NT2/D1 (cell line): ENCODE results near the gene OLFML2A.

Experiments used
- DNase-seq: peaks from one replicate; pipeline ENCODE4 v3.0.0-alpha.2; 2011; ENCODE audit warnings: low read depth, low spot score
- H3K27me3 ChIP-seq: 2 replicates; pipeline ENCODE4 v1.6.0; 2011; ENCODE audit warnings: mild to moderate bottlenecking; ENCODE audit not compliant: insufficient read length, insufficient read depth
- H3K36me3 ChIP-seq: 2 replicates; pipeline ENCODE4 v1.6.1; 2011; ENCODE audit warnings: mild to moderate bottlenecking, low read length, mixed read lengths; ENCODE audit not compliant: insufficient read depth, insufficient read length
- H3K4me1 ChIP-seq: 2 replicates; pipeline ENCODE4 v1.5.1; 2011; ENCODE audit not compliant: insufficient read depth, insufficient read length
- H3K4me3 ChIP-seq: 2 replicates; pipeline ENCODE4 v1.5.1; 2011; ENCODE audit warnings: low read depth; ENCODE audit not compliant: insufficient read length
- H3K9ac ChIP-seq: 2 replicates; pipeline ENCODE4 v1.6.0; 2011; ENCODE audit warnings: low read depth; ENCODE audit not compliant: insufficient read length
- H3K9me3 ChIP-seq: 2 replicates; pipeline ENCODE4 v1.5.1; 2011; ENCODE audit warnings: mild to moderate bottlenecking, low read length; ENCODE audit not compliant: insufficient read depth
- SUZ12 ChIP-seq: IDR thresholded peaks from 2 replicates; pipeline ENCODE4 v1.6.1; 2011; ENCODE audit not compliant: insufficient read length, insufficient read depth; ENCODE audit errors: extremely low read depth
- YY1 ChIP-seq: IDR thresholded peaks from 2 replicates; pipeline ENCODE4 v1.6.1; 2011; ENCODE audit not compliant: insufficient read length, insufficient read depth
- ZNF274 ChIP-seq: IDR thresholded peaks from 2 replicates; pipeline ENCODE4 v1.6.1; 2011; ENCODE audit warnings: mild to moderate bottlenecking, low read depth, low read length

OLFML2A gene

DNA sequence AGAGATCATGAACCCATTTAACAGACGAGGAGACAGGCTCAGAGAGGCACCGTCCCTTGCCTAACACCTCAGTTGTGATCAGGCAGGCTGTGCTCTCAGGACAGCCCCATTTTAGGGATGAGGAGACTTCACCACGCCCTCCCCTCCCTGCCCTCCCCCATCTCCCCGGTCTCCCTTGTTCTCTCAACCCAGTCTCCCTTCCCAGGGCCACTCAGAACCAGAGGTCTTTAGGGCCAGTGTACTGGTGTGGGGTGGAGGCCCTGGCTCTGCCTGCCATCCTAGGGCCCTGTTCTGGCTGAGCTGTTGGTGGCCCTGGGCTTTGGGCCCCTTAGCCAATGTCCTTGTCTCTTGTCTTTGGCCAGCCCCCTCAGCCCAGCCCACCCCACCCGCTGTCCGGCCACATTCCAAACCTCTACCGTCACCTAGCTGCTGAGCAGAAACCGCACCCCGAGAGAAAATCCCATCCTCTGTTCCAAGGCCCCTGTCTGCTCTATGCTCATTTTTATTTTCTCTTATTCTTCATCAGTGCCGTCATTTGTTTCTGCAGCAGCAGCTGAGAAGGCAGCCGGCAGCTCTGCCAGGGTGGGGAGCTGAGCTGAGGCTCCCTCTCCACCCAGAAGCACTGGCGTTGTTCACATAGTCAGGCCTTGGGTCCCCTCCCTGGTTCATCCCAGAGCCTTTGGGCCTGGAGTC, 33.9 kb downstream of the OLFML2A start:
- no peak overlapping the region for H3K4me3 ChIP-seq
- H3K36me3 ChIP-seq, result peaks cover 13% of the 10 kb centered on the region
- H3K4me1 ChIP-seq, result peaks cover 37% of the 10 kb centered on the region
- TF ChIP-seq ZNF274, result no peak
- TF ChIP-seq YY1, result no peak
- TF ChIP-seq SUZ12, result no peak
- H3K27me3 ChIP-seq, result no peaks in the 10 kb centered on the region
- H3K9me3 ChIP-seq, result no peaks in the 10 kb centered on the region
- peak; percentile 85 for DNase-seq
- peak overlapping the region; percentile 71 for H3K9ac ChIP-seq

DNA sequence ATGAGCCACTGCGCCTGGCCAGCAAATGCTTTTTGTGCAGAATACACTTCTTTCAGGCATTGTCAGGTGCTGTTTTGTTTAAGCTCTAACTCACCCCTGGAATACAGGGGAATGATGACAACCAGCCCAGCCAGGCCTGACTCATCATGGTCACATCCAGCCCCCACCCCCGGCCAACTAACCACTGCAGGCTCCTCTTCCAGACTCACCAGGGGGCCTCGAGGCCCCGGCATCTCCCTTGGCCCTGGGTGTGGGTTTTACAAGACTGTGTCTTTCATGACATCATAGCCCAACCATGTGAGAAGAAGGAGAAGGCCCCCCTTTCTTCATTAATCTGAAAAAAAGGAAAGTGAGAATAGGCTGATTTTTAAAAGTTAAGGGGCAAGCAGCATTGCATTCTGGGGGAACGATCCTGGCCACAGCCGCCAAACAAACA, 35.5 kb downstream of the OLFML2A start:
- no peaks in the 10 kb centered on the region for H3K27me3 ChIP-seq
- H3K36me3 ChIP-seq, result peaks cover 13% of the 10 kb centered on the region
- no peak overlapping the region for H3K4me3 ChIP-seq
- peaks cover 37% of the 10 kb centered on the region for H3K4me1 ChIP-seq
- H3K9me3 ChIP-seq, result no peaks in the 10 kb centered on the region
- peak overlapping the region; percentile 42 for H3K9ac ChIP-seq
- TF ChIP-seq YY1, result no peak
- TF ChIP-seq ZNF274, result no peak
- no peak for TF ChIP-seq SUZ12
- peak; percentile 56 for DNase-seq

DNA sequence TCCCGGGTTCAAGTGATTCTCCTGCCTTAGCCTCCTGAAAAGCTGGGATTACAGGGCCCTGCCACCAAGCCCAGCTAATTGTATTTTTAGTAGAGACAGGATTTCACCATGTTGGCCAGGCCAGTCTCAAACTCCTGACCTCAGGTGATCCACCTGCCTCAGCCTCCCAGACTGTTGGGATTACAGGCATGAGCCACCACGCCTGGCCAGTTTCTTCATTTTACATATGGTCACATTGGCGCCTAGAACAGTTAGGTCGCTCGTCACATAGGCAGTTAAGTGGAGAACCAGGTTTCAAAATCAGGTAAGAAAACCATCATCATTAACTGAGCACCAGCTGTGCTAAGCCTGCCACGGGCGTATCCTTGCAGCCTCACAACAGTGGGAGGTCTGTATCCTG, 36.1 kb downstream of the OLFML2A start:
- Histone ChIP-seq H3K4me1 (peaks cover 36% of the 10 kb centered on the region), H3K27me3 (no peaks in the 10 kb centered on the region), H3K36me3 (peaks cover 11% of the 10 kb centered on the region), H3K9me3 (no peaks in the 10 kb centered on the region), H3K9ac (no peak overlapping the region), H3K4me3 (no peak overlapping the region)
- TF ChIP-seq YY1 (no peak), SUZ12 (no peak), ZNF274 (no peak)
- DNase-seq, result no peak

DNA sequence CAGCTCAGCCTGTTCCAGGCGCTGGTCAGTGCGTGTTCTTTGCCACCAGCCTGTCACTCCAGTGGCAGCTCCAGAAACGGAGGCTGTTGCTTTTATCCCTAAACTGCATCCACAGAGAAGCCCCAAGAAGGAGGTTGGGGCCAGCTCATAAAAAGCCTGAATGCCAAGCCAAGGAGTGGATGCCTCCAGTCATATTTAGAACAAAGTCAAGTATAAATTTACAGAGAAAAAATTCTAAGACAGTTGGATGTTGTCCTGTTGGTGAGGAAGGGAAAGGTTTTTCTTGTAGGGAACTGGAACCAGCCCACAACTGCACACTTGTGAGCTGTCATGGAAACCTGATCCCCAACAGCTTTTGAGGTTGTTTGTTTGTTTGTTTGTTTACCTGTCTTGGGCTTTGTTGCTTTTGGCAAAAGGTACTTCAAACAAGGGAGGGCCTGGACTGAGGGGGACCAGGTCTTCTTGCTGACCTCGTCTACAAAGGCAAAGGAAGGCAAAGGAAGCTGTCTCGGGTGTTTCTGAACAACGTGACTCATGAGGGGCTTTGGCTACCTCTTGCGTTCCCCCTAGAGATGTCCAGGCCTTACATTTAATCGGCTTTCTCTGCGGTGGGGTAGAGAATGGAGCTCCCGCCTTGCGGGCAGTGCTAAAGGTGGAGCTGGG, 36.7 kb downstream of the OLFML2A start:
- peaks cover 34% of the 10 kb centered on the region for H3K4me1 ChIP-seq

DNA sequence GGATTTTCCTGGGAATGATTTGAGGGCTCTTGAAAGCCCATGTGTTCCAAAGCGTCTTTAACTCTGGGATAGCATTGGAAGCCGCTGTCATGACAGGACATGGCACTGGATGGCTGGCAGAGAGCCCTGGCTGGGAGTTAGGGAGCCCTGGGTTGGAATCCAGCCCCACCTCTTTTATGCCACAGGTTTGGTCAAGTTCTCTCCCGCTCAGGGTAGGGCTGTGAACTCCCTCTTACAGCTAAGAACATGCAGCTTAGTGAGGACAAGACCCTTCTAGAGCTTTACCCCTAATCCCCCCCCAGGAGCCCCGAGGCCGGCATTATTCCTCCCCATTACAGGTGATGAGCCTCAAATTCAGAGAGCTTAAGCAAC, 37.2 kb downstream of the OLFML2A start:
- TF ChIP-seq YY1 (no peak), ZNF274 (no peak), SUZ12 (no peak)
- H3K9me3 ChIP-seq, result no peaks in the 10 kb centered on the region
- peaks cover 10% of the 10 kb centered on the region for H3K36me3 ChIP-seq
- H3K27me3 ChIP-seq, result no peaks in the 10 kb centered on the region
- H3K4me1 ChIP-seq, result peaks cover 37% of the 10 kb centered on the region
- DNase-seq, result no peak
- no peak overlapping the region for H3K4me3 ChIP-seq
- no peak overlapping the region for H3K9ac ChIP-seq

More for the DNA sequence above, 36.7 kb downstream of the OLFML2A start:
- DNase-seq, result no peak
- TF ChIP-seq SUZ12 (no peak), YY1 (no peak), ZNF274 (no peak)
- no peak overlapping the region for H3K4me3 ChIP-seq
- H3K27me3 ChIP-seq, result no peaks in the 10 kb centered on the region
- peak overlapping the region; percentile 4 for H3K9ac ChIP-seq
- H3K9me3 ChIP-seq, result no peaks in the 10 kb centered on the region
- peaks cover 10% of the 10 kb centered on the region for H3K36me3 ChIP-seq

DNA sequence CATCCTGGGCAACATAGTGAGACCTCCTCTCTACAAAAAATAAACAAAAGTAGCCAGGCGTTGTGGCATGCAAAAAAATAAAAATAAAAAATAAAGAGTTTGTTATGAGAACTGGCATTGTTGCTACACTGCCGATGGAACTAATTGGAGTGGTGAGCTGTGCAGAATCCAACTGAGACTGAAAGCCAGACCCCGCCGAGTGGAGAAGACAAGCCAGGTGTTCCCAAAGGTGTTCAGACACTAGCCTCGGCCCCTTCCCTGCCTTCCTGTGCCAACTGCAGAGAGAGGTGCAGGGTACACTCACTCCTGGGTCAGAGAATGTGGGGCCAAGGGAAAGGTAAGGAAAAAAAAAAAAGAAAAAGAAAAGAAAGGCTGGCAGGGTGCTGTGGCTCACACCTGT, 38.7 kb downstream of the OLFML2A start:
- no peaks in the 10 kb centered on the region for H3K36me3 ChIP-seq
- H3K9ac ChIP-seq, result no peak overlapping the region
- peaks cover 27% of the 10 kb centered on the region for H3K4me1 ChIP-seq
- H3K27me3 ChIP-seq, result no peaks in the 10 kb centered on the region
- no peaks in the 10 kb centered on the region for H3K9me3 ChIP-seq
- TF ChIP-seq YY1 (no peak), SUZ12 (no peak), ZNF274 (no peak)
- H3K4me3 ChIP-seq, result no peak overlapping the region
- no peak for DNase-seq

DNA sequence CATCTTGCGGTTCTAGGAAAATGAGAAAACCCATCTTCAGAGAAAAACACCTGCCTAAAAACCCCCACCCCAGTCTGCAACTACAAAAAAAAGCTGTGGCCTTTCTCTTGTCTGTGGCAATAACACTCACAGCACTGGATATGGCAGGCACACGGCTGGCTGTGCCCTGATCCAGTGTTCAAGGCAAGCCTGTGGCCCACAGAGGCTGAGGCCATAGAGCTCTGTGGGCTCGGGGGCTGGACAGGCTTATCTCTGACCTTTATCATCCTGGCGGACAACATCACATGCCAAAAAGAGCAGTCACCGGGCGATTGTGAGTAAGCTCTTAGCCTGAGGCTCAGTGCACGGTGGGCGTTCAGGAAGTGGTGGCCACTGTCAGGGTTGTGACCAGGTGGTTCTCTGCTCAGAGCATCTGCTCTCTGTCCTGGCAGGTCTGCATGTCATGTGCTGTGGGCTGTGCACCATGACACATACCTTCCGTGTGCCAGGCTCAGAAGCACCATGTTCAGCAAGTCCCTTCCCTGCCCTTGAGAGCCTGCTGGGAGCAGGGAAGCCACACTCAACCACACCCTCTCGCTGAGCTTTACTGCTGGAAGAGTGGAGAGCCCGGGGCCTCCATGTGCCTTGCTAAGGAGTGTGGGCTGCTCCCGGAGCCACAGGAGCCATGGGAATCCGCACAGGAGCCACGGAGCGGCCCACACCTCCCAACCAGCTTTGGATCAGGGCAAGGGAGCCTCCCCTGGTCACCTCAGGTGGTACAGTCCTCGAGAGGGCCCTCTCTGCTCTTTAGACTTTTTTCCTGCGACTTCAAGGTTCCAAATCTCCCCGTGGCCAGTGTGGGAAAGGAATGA, 41.7 kb downstream of the OLFML2A start:
- peak overlapping the region; percentile 34 for H3K9ac ChIP-seq
- no peak for DNase-seq
- peaks cover 13% of the 10 kb centered on the region for H3K4me1 ChIP-seq

More for the DNA sequence above, 41.7 kb downstream of the OLFML2A start:
- no peak for TF ChIP-seq ZNF274
- TF ChIP-seq SUZ12, result no peak
- TF ChIP-seq YY1, result no peak
- Histone ChIP-seq H3K9me3 (no peaks in the 10 kb centered on the region), H3K4me3 (no peak overlapping the region), H3K27me3 (no peaks in the 10 kb centered on the region), H3K36me3 (no peaks in the 10 kb centered on the region)
